HEK293 (cell line): ENCODE results near the gene KIF12.

Source experiments
- MYNN ChIP-seq: fragments of 450-650 bp; formaldehyde crosslinking; IDR thresholded peaks from 2 replicates; pipeline ENCODE4 v1.5.1; 2016; ENCODE audit warnings: missing biosample characterization, missing genetic modification characterization, borderline replicate concordance
- ZNF10 ChIP-seq: fragments of 450-650 bp; formaldehyde crosslinking; IDR thresholded peaks from 2 replicates; pipeline ENCODE4 v1.5.1; 2017; ENCODE audit warnings: missing biosample characterization, missing genetic modification characterization
- ZNF184 ChIP-seq: fragments of 450-650 bp; IDR thresholded peaks from 2 replicates; pipeline ENCODE4 v1.5.1; 2018; ENCODE audit warnings: missing biosample characterization, mild to moderate bottlenecking, missing genetic modification characterization
- ZNF223 ChIP-seq: fragments of 450-650 bp; formaldehyde crosslinking; IDR thresholded peaks from 2 replicates; pipeline ENCODE4 v1.5.1; 2016; ENCODE audit warnings: missing biosample characterization, missing genetic modification characterization
- ZNF354C ChIP-seq: fragments of 450-650 bp; formaldehyde crosslinking; IDR thresholded peaks from 2 replicates; pipeline ENCODE4 v1.5.1; 2016; ENCODE audit warnings: missing biosample characterization, missing genetic modification characterization, low read depth, borderline replicate concordance
- ZNF830 ChIP-seq: fragments of 450-650 bp; IDR thresholded peaks from 2 replicates; pipeline ENCODE4 v1.5.0; 2018; ENCODE audit warnings: missing biosample characterization, missing genetic modification characterization, low read depth, mild to moderate bottlenecking, moderate library complexity
- TF ChIP-seq, protein P1 (sequence below): fragments of 450-650 bp; formaldehyde crosslinking; IDR thresholded peaks from 2 replicates; pipeline ENCODE4 v1.5.1; 2016; ENCODE audit warnings: missing biosample characterization, missing genetic modification characterization
- TF ChIP-seq, protein P2 (sequence below): sonication (generic); formaldehyde crosslinking; IDR thresholded peaks from 2 replicates; pipeline ENCODE4 v1.8.1; 2022; ENCODE audit warnings: mild to moderate bottlenecking, moderate library complexity, missing genetic modification reagents

- TF ChIP-seq ZNF354C (tag by site-specific recombination), result no peak
- TF ChIP-seq ZNF184 (tag by site-specific recombination), result no peak
- no peak for TF ChIP-seq MYNN (tag by site-specific recombination)
- TF ChIP-seq, protein P1, sequence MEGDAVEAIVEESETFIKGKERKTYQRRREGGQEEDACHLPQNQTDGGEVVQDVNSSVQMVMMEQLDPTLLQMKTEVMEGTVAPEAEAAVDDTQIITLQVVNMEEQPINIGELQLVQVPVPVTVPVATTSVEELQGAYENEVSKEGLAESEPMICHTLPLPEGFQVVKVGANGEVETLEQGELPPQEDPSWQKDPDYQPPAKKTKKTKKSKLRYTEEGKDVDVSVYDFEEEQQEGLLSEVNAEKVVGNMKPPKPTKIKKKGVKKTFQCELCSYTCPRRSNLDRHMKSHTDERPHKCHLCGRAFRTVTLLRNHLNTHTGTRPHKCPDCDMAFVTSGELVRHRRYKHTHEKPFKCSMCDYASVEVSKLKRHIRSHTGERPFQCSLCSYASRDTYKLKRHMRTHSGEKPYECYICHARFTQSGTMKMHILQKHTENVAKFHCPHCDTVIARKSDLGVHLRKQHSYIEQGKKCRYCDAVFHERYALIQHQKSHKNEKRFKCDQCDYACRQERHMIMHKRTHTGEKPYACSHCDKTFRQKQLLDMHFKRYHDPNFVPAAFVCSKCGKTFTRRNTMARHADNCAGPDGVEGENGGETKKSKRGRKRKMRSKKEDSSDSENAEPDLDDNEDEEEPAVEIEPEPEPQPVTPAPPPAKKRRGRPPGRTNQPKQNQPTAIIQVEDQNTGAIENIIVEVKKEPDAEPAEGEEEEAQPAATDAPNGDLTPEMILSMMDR (tag by site-specific recombination), result no peak
- TF ChIP-seq ZNF223 (tag by site-specific recombination), result no peak
- no peak for TF ChIP-seq ZNF10
- TF ChIP-seq ZNF830, result no peak
- TF ChIP-seq, protein P2, sequence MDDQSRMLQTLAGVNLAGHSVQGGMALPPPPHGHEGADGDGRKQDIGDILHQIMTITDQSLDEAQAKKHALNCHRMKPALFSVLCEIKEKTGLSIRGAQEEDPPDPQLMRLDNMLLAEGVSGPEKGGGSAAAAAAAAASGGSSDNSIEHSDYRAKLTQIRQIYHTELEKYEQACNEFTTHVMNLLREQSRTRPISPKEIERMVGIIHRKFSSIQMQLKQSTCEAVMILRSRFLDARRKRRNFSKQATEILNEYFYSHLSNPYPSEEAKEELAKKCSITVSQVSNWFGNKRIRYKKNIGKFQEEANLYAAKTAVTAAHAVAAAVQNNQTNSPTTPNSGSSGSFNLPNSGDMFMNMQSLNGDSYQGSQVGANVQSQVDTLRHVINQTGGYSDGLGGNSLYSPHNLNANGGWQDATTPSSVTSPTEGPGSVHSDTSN (CRISPR knock-in tag), result no peak
Measured at GRCh38 chr9:114117996-114118830, 19.1 kb upstream of the KIF12 start.
